Smooth muscle cell (in vitro differentiated cells): ENCODE data around the gene LSS. TPM values are rescaled to one million over a fixed set of nuclear protein-coding genes. Genes with fewer than 3 reads are reported as not detected.

Experiments
- DNase-seq: peaks from one replicate; lab custom pipeline; 2025; ENCODE audit not compliant: unreplicated experiment; lab: John Stamatoyannopoulos, UW
- H2AFZ ChIP-seq: fragments of 200-600 bp; sonication (generic); 2 replicates; pipeline ENCODE4 v1.6.0; 2016; ENCODE audit warnings: antibody characterized with exemption, low read depth, mild to moderate bottlenecking
- H3F3A ChIP-seq: fragments of 200-600 bp; sonication (generic); 2 replicates; pipeline ENCODE4 v1.6.0; 2017; ENCODE audit warnings: antibody characterized with exemption, low read depth
- H3K27ac ChIP-seq: fragments of 200-600 bp; sonication (generic); 2 replicates; pipeline ENCODE4 v1.5.1; 2016; ENCODE audit warnings: low read depth, mild to moderate bottlenecking
- H3K27me3 ChIP-seq: fragments of 200-600 bp; sonication (generic); 2 replicates; pipeline ENCODE4 v1.6.1; 2016; ENCODE audit warnings: low read depth, mild to moderate bottlenecking
- H3K36me3 ChIP-seq: fragments of 200-600 bp; sonication (generic); 2 replicates; pipeline ENCODE4 v1.5.1; 2016; ENCODE audit warnings: low read depth
- H3K4me1 ChIP-seq: fragments of 200-600 bp; sonication (generic); 2 replicates; pipeline ENCODE4 v1.5.1; 2016; ENCODE audit warnings: low read depth
- H3K4me2 ChIP-seq: fragments of 200-600 bp; sonication (generic); 2 replicates; pipeline ENCODE4 v1.6.0; 2016; ENCODE audit warnings: mild to moderate bottlenecking
- H3K4me3 ChIP-seq: fragments of 200-600 bp; sonication (generic); 2 replicates; pipeline ENCODE4 v1.5.1; 2016; ENCODE audit warnings: mild to moderate bottlenecking
- H3K79me2 ChIP-seq: fragments of 200-600 bp; sonication (generic); 2 replicates; pipeline ENCODE4 v1.6.0; 2016; ENCODE audit warnings: low read depth, mild to moderate bottlenecking
- H3K9ac ChIP-seq: fragments of 200-600 bp; sonication (generic); 2 replicates; pipeline ENCODE4 v1.6.0; 2016; ENCODE audit warnings: low read depth
- H3K9me3 ChIP-seq: fragments of 200-600 bp; sonication (generic); replicated peaks from 2 replicates; pipeline ENCODE4 v1.5.1; 2016; ENCODE audit warnings: low read depth
- H4K20me1 ChIP-seq: fragments of 200-600 bp; sonication (generic); 2 replicates; pipeline ENCODE4 v1.6.0; 2016; ENCODE audit warnings: low read depth
- CTCF ChIP-seq: fragments of 200-600 bp; sonication (generic); IDR thresholded peaks from 2 replicates; pipeline ENCODE4 v1.5.1; 2017; ENCODE audit warnings: borderline replicate concordance, mild to moderate bottlenecking, antibody characterized with exemption; ENCODE audit not compliant: insufficient read depth, poor library complexity, severe bottlenecking
- whole genome bisulfite sequencing: methylation state at CpG from one replicate; pipeline ENCODE4 v1.1.7; 2016; ENCODE audit warnings: low lambda C conversion rate; 5-methylcytosine and 5-hydroxymethylcytosine counted together
- polyA plus RNA-seq: library from polyadenylated mRNA; unstranded; fragments of >200 nt; fragmentation: Nextera tagmentation; extraction: Ambion mirVana; gene quantifications from 2 replicates; pipeline ENCODE4 v1.2.1, GENCODE V29; 2016
- total RNA-seq: library from RNA; depleted of rRNA; stranded (reverse); fragments of >200 nt; gene quantifications from 2 replicates; pipeline ENCODE4 v1.2.3, GENCODE V29; 2014

Gene LSS
- total and polyA plus RNA-seq, 2 experiments from 2014 or later = 21.8 to 37.7 TPM

DNA sequence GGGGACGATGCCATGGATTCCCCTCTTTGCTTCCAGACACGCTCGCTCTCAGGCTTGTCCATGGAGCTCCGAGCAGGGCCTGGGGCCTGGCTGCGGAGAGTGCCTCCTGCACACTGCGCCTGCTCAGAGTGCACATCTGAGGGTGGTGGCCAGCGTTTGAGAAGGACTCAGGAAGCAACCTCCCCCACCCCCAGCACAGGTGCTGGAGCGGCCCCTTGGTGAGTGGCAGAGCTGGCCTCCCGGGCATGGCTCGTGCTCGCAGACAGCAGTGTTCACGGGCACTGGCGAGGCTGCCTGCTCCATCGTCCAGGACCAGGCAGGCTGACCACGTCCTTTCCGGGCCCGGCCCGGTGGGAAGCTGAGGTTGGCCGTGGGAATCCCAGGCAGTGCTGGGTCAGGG lies 47.1 kb downstream of the LSS start:
- no peaks in the 10 kb centered on the region for H4K20me1 ChIP-seq
- no peak overlapping the region for H3K4me2 ChIP-seq
- H3K9ac ChIP-seq = no peak overlapping the region
- H3K4me3 ChIP-seq = no peak overlapping the region
- no peak overlapping the region for H3K27ac ChIP-seq
- H3K4me1 ChIP-seq = peaks cover 3% of the 10 kb centered on the region
- peaks cover 11% of the 10 kb centered on the region for H3K79me2 ChIP-seq
- no peak overlapping the region for H2AFZ ChIP-seq
- no peak for TF ChIP-seq CTCF
- H3K36me3 ChIP-seq = no peaks in the 10 kb centered on the region
- no peaks in the 10 kb centered on the region for H3K27me3 ChIP-seq
- no peaks in the 10 kb centered on the region for H3K9me3 ChIP-seq
- H3F3A ChIP-seq = no peaks in the 10 kb centered on the region
- DNase-seq = no peak
- WGBS = 96% methylated on average over 14 of the region's 19 CpGs

DNA sequence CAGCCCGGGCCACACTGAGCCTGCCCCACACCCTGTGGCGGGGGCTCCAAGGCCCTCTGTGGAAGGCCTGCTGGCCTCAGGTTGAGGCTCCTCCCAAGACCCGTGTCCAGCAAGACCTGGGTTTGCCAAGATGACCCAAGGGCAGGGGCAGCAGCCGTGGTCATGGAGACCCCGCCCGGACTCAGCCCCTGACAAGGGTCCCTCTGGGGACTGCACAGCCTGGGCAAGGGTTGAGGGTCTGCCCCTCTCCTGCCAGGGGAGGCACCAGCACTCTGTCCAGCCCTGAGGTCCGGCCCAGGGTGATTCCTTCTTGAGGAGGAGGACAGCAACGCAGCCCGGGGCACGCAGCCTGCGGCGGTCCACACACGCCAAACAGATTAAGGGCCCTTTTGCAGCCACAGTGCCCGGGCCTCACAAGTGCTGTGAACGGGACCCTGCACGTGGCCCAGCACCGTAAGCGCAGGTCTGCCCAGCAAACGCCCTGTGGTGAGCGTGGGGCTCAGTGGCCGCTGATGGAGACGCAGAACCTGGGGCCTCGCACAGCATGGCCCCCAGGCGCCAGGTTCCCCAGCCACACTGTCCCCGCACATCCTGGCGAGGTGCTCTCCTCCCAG lies 47.7 kb downstream of the LSS start:
- Histone ChIP-seq H3K36me3 (no peaks in the 10 kb centered on the region), H2AFZ (no peak overlapping the region), H4K20me1 (no peaks in the 10 kb centered on the region), H3K4me3 (no peak overlapping the region), H3K9ac (no peak overlapping the region), H3K4me2 (no peak overlapping the region), H3K9me3 (no peaks in the 10 kb centered on the region), H3F3A (no peaks in the 10 kb centered on the region), H3K79me2 (peaks cover 16% of the 10 kb centered on the region), H3K27me3 (no peaks in the 10 kb centered on the region), H3K27ac (no peak overlapping the region), H3K4me1 (peaks cover 3% of the 10 kb centered on the region)
- 96% methylated on average over 24 of the region's 26 CpGs for WGBS
- no peak for TF ChIP-seq CTCF
- DNase-seq = no peak

- Histone ChIP-seq H3K9me3 (no peaks in the 10 kb centered on the region), H3K4me1 (peaks cover under 1% of the 10 kb centered on the region), H3K79me2 (peaks cover 16% of the 10 kb centered on the region), H3K27me3 (no peaks in the 10 kb centered on the region), H3K4me2 (no peak overlapping the region), H3K36me3 (no peaks in the 10 kb centered on the region), H4K20me1 (no peaks in the 10 kb centered on the region), H3F3A (no peaks in the 10 kb centered on the region), H3K9ac (no peak overlapping the region), H2AFZ (no peak overlapping the region), H3K4me3 (no peak overlapping the region), H3K27ac (no peak overlapping the region)
- DNase-seq = no peak
- no peak for TF ChIP-seq CTCF
- 80% methylated on average over 24 of the region's 24 CpGs for WGBS
These were observed 48.4 kb downstream of the LSS start for GRCh38 chr21:46180079-46180722.

- no peaks in the 10 kb centered on the region for H4K20me1 ChIP-seq
- H3K9me3 ChIP-seq = no peaks in the 10 kb centered on the region
- peaks cover 16% of the 10 kb centered on the region for H3K79me2 ChIP-seq
- no peaks in the 10 kb centered on the region for H3K4me1 ChIP-seq
- DNase-seq = no peak
- no peaks in the 10 kb centered on the region for H3K36me3 ChIP-seq
- no peak overlapping the region for H3K4me3 ChIP-seq
- WGBS = 94% methylated on average over 17 of the region's 17 CpGs
- H3K9ac ChIP-seq = no peak overlapping the region
- no peak overlapping the region for H2AFZ ChIP-seq
- no peak overlapping the region for H3K4me2 ChIP-seq
- no peaks in the 10 kb centered on the region for H3K27me3 ChIP-seq
- no peak overlapping the region for H3K27ac ChIP-seq
- TF ChIP-seq CTCF = no peak
- no peaks in the 10 kb centered on the region for H3F3A ChIP-seq
These were observed 48.9 kb downstream of the LSS start for GRCh38 chr21:46179708-46180078.
